ENCODE data around the gene E4F1. TPM values are rescaled to one million over a fixed set of nuclear protein-coding genes. Genes with fewer than 3 reads are reported as not detected.
A peak's percentile ranks its signal among the peaks of the same experiment; 100 is the strongest.

Gene E4F1
- total and polyA plus RNA-seq, 9 of the 15 experiments (the other 6 are each of a cell fraction or from before 2014, with no cell fraction given): 0.48 to 94.9 (median 20.4) TPM

GRCh38 chr16:2223221-2223941, at the start of gene E4F1 (continued):
- TF ChIP-seq CAMTA2 (CRISPR knock-in tag; conservative IDR thresholded peaks at IDR 0.05) (no peak), NFYB (IDR thresholded peaks at IDR 0.05; ENCODE audit: extremely low read depth, insufficient read length) (no peak), HNRNPUL1 (IDR thresholded peaks at IDR 0.05; ENCODE audit: low read length) (no peak), SETDB1 (IDR thresholded peaks at IDR 0.05; ENCODE audit: low read length) (no peak), HMGN3 (IDR thresholded peaks at IDR 0.05; ENCODE audit: borderline replicate concordance, extremely low read depth, insufficient read length, low read depth, low read length) (peak; percentile 91), ZBTB49 (CRISPR knock-in tag; IDR thresholded peaks at IDR 0.05; ENCODE audit: borderline replicate concordance) (no peak), NFE2L1 (tag; IDR thresholded peaks at IDR 0.05; ENCODE audit: borderline replicate concordance, low read depth) (no peak), ZFX (CRISPR knock-in tag; IDR thresholded peaks at IDR 0.05) (peak; percentile 98), PYGO2 (tag; IDR thresholded peaks at IDR 0.05) (no peak), RBM22 (IDR thresholded peaks at IDR 0.05; ENCODE audit: low read depth, low read length, poor library complexity, severe bottlenecking) (peak; percentile 90), ZNF316 (IDR thresholded peaks at IDR 0.05) (no peak), NEUROD1 (IDR thresholded peaks at IDR 0.05; ENCODE audit: borderline replicate concordance, low read depth, low read length, partially characterized antibody) (peak; percentile 80), SMC3 (conservative IDR thresholded peaks at IDR 0.05; ENCODE audit: insufficient read depth, low read depth, low read length) (no peak), ATF1 (CRISPR knock-in tag; IDR thresholded peaks at IDR 0.05) (peak; percentile 79; the same call in 1 of the 2 replicates), ATF1 (tag; IDR thresholded peaks at IDR 0.05) (peak; percentile 94), HNRNPL (IDR thresholded peaks at IDR 0.05; ENCODE audit: low read depth, low read length) (peak; percentile 85), FOSL1 (tag; conservative IDR thresholded peaks at IDR 0.05) (0 out of 2 replicates have a peak, but pooled peaks have one; percentile 34), PHF20 (IDR thresholded peaks at IDR 0.05; ENCODE audit: partially characterized antibody) (peak; percentile 73)

Measured in K562 (cell line).